Panc1 (cell line): Measurements from ENCODE around the gene TEX26. TPM values are rescaled to one million over a fixed set of nuclear protein-coding genes. Genes with fewer than 3 reads are reported as not detected.

Experiments
- ATAC-seq: fragments of 200-7000 bp; cut with Tn5 transposase; 2 replicates; pipeline ENCODE4 v1.9.1; 2020; ENCODE audit warnings: mild to moderate bottlenecking, moderate library complexity
- BruUV-seq: library from RNA; stranded (reverse); fragments of 400-500 nt; replicated peaks from 2 replicates; lab custom pipeline; 2021; lab: Mats Ljungman, UMichigan
- CTCF ChIA-PET: fragments of 300-600 bp; sonication (Branson Sonifier 250); formaldehyde crosslinking; loops from one replicate; lab custom pipeline; 2022; ENCODE audit warnings: antibody characterized with exemption; lab: Charles Lee
- POLR2A ChIA-PET: fragments of 300-600 bp; sonication (Branson Sonifier 250); formaldehyde crosslinking; loops from one replicate; lab custom pipeline; 2022; ENCODE audit warnings: antibody characterized with exemption; lab: Charles Lee
- DNase-seq: peaks from one replicate; pipeline ENCODE4 v3.0.0-alpha.2; 2010; ENCODE audit warnings: low read depth, low spot score
- H3K27ac ChIP-seq: 2 replicates; pipeline ENCODE4 v1.5.1; 2011; ENCODE audit warnings: mild to moderate bottlenecking, low read length, inconsistent platforms
- H3K27me3 ChIP-seq: fragments of 200-500 bp; sonication (Bioruptor generic); 2 replicates; pipeline ENCODE4 v1.6.0; 2014; ENCODE audit warnings: low read length, inconsistent platforms; ENCODE audit not compliant: control insufficient read depth, insufficient read depth
- H3K36me3 ChIP-seq: fragments of 200-500 bp; sonication (Bioruptor generic); 2 replicates; pipeline ENCODE4 v1.5.1; 2014; ENCODE audit warnings: inconsistent platforms, mild to moderate bottlenecking, low read length, moderate library complexity; ENCODE audit not compliant: control insufficient read depth, insufficient read depth
- H3K4me1 ChIP-seq: 2 replicates; pipeline ENCODE4 v1.5.1; 2011; ENCODE audit warnings: inconsistent platforms, mild to moderate bottlenecking, low read length, moderate library complexity; ENCODE audit not compliant: control insufficient read depth, insufficient read depth
- H3K4me3 ChIP-seq, 2 experiments: 2 replicates each; pipeline ENCODE4 v1.5.1; 2011 to 2012; ENCODE audit warnings: low read depth in 2 of 2, low read length in 2 of 2, mild to moderate bottlenecking in 2 of 2, inconsistent platforms in 1 of 2, moderate library complexity in 1 of 2
- H3K9me3 ChIP-seq: fragments of 200-500 bp; sonication (Bioruptor generic); 2 replicates; pipeline ENCODE4 v1.5.1; 2014; ENCODE audit warnings: low read depth, mild to moderate bottlenecking, inconsistent platforms, low read length, moderate library complexity; ENCODE audit not compliant: control insufficient read depth, insufficient read depth
- POLR2AphosphoS5 ChIP-seq: IDR thresholded peaks from 2 replicates; pipeline ENCODE4 v1.6.1; 2012; ENCODE audit warnings: mild to moderate bottlenecking, low read depth, low read length, moderate library complexity
- REST ChIP-seq, 2 experiments: IDR thresholded peaks; 2 replicates each; pipeline ENCODE4 v1.6.1; 2011 to 2012; ENCODE audit warnings: low read depth in 2 of 2, control low read depth in 1 of 2, low read length in 1 of 2, mild to moderate bottlenecking in 1 of 2, moderate library complexity in 1 of 2; ENCODE audit not compliant: insufficient read depth in 1 of 2
- SIN3A ChIP-seq: IDR thresholded peaks from 2 replicates; pipeline ENCODE4 v1.6.1; 2012; ENCODE audit warnings: low read depth, mild to moderate bottlenecking, low read length, moderate library complexity, borderline replicate concordance; ENCODE audit not compliant: insufficient read depth
- TCF7L2 ChIP-seq: IDR thresholded peaks from 2 replicates; pipeline ENCODE4 v1.6.1; 2011; ENCODE audit warnings: mild to moderate bottlenecking, low read depth, low read length, inconsistent platforms
- in situ Hi-C: cut with HindIII; loops from 2 replicates; pipeline ENCODE4 v1.10.0; 2016; ENCODE audit warnings: low sequenced_read_pairs, low pct_unique_long_range_greater_than_20kb
- intact Hi-C: fragments of 100-400 bp; cut with micrococcal nuclease; formaldehyde crosslinking; loops from one replicate; pipeline ENCODE4 v1.10.0; 2022; ENCODE audit not compliant: unreplicated experiment
- total RNA-seq: library from RNA; stranded (reverse); gene quantifications from one replicate; pipeline ENCODE4 v1.2.1, GENCODE V29; 2021; ENCODE audit not compliant: unreplicated experiment
- TF ChIP-seq, protein P1 (sequence below): fragments of 450-650 bp; IDR thresholded peaks from 2 replicates; pipeline ENCODE4 v1.5.1; 2017; ENCODE audit warnings: mild to moderate bottlenecking

The TEX26 gene
- total RNA-seq, 1 experiment from 2014 or later = not detected

GRCh38 chr13:30884543-30884942 is 47.9 kb upstream of the TEX26 start:
- CTCF ChIA-PET = no interaction called here
- intact Hi-C loops = no loop called here

DNA sequence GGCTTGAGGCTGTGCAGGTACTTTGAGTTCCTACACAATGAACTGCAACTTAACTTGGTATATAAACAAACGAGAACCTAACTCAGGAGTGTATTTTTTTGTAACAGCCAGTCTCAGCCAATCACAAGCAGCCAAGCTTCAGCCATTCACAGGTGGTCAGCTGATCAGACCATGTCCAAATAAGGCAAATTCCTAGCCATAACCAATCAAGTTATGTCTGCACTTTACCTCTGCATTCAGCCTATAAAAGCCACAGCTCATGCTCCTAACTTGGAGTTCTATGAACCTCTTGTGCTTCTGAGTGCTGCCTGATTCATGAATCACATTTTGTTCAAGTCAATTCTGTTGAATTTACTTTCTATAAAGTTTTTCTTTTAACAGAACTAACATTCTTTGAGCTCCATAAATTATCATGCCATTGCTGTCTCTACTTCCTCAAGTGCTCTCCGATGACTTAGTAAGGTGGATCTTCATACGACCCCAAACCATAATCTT is 43.2 kb upstream of the TEX26 start:
- Histone ChIP-seq H3K4me1 (no peaks in the 10 kb centered on the region), H3K27me3 (no peaks in the 10 kb centered on the region), H3K36me3 (no peaks in the 10 kb centered on the region), H3K9me3 (no peaks in the 10 kb centered on the region), H3K4me3 (no peak overlapping the region), H3K27ac (no peak overlapping the region)
- TF ChIP-seq SIN3A = no peak
- TF ChIP-seq, protein P1, sequence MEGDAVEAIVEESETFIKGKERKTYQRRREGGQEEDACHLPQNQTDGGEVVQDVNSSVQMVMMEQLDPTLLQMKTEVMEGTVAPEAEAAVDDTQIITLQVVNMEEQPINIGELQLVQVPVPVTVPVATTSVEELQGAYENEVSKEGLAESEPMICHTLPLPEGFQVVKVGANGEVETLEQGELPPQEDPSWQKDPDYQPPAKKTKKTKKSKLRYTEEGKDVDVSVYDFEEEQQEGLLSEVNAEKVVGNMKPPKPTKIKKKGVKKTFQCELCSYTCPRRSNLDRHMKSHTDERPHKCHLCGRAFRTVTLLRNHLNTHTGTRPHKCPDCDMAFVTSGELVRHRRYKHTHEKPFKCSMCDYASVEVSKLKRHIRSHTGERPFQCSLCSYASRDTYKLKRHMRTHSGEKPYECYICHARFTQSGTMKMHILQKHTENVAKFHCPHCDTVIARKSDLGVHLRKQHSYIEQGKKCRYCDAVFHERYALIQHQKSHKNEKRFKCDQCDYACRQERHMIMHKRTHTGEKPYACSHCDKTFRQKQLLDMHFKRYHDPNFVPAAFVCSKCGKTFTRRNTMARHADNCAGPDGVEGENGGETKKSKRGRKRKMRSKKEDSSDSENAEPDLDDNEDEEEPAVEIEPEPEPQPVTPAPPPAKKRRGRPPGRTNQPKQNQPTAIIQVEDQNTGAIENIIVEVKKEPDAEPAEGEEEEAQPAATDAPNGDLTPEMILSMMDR = no peak
- no peak for TF ChIP-seq TCF7L2
- TF ChIP-seq REST (IDR thresholded peaks at IDR 0.05; ENCODE audit: insufficient read depth in 1 of 2, low read depth in 2 of 2, low read length in 1 of 2) = no peak
- no peak for TF ChIP-seq POLR2AphosphoS5
- ATAC-seq = no peak
- ChIA-PET CTCF (no interaction called here), POLR2A (no interaction called here)
- DNase-seq = no peak
- intact Hi-C loops (no loop called here), in situ Hi-C loops (no loop called here)
- no TSS peak for BruUV-seq

More at GRCh38 chr13:30884543-30884942, 47.9 kb upstream of the TEX26 start:
- POLR2A ChIA-PET = no interaction called here
- H3K27ac ChIP-seq = no peak overlapping the region
- H3K36me3 ChIP-seq = no peaks in the 10 kb centered on the region
- ATAC-seq = no peak
- no peaks in the 10 kb centered on the region for H3K4me1 ChIP-seq
- no peaks in the 10 kb centered on the region for H3K27me3 ChIP-seq
- in situ Hi-C loops = no loop called here
- no peak for TF ChIP-seq TCF7L2
- TF ChIP-seq REST (IDR thresholded peaks at IDR 0.05; ENCODE audit: insufficient read depth in 1 of 2, low read depth in 2 of 2, low read length in 1 of 2) = no peak
- DNase-seq = no peak
- no peaks in the 10 kb centered on the region for H3K9me3 ChIP-seq
- no peak overlapping the region for H3K4me3 ChIP-seq
- BruUV-seq = no TSS peak
